GM19023 (cell line): ENCODE measurements around the gene EPN1.
A peak's percentile ranks its signal among the peaks of the same experiment; 100 is the strongest.

Experiments
- ATAC-seq: cut with Tn5 transposase; IDR thresholded peaks from one replicate; pipeline ENCODE4 v1.9.1; 2021; ENCODE audit warnings: mild to moderate bottlenecking, moderate library complexity; ENCODE audit not compliant: unreplicated experiment

The EPN1 gene

GRCh38 chr19:55678121-55678671 is 3.2 kb downstream of the EPN1 start:
- peak; percentile 62 for ATAC-seq

- ATAC-seq = no peak
Observed at GRCh38 chr19:55679343-55680257, 4.6 kb downstream of the EPN1 start.

GRCh38 chr19:55680339-55681130 is 5.5 kb downstream of the EPN1 start:
- ATAC-seq = no peak

GRCh38 chr19:55681131-55682092 is 6.4 kb downstream of the EPN1 start:
- ATAC-seq = no peak

- ATAC-seq = no peak
Observed at GRCh38 chr19:55683449-55684261, 8.6 kb downstream of the EPN1 start.

- ATAC-seq = no peak
Observed at GRCh38 chr19:55684946-55685681, 10.1 kb downstream of the EPN1 start.

- ATAC-seq = no peak
Observed at GRCh38 chr19:55685776-55686175, 10.8 kb downstream of the EPN1 start.

- ATAC-seq = no peak
Observed at GRCh38 chr19:55686311-55687050, 11.5 kb downstream of the EPN1 start.

- no peak for ATAC-seq
Observed at GRCh38 chr19:55687281-55688201, 12.5 kb downstream of the EPN1 start.

GRCh38 chr19:55688422-55689218 is 13.6 kb downstream of the EPN1 start:
- ATAC-seq = no peak

- no peak for ATAC-seq
Observed at GRCh38 chr19:55689411-55690108, 14.5 kb downstream of the EPN1 start.

- no peak for ATAC-seq
Observed at GRCh38 chr19:55690109-55690768, 15.2 kb downstream of the EPN1 start.

GRCh38 chr19:55690769-55691545 is 15.9 kb downstream of the EPN1 start:
- no peak for ATAC-seq
